GM12875 (cell line): ENCODE data around the gene BCAS3.

Source experiments
- H3K4me3 ChIP-seq: one replicate; pipeline ENCODE4 v1.5.1; 2011; ENCODE audit warnings: low read depth, low read length, control low read depth
- CTCF ChIP-seq: IDR thresholded peaks from 2 replicates; pipeline ENCODE4 v1.5.1; 2011; ENCODE audit warnings: low read depth, mild to moderate bottlenecking, control low read depth, inconsistent platforms, low read length, moderate library complexity, borderline replicate concordance; ENCODE audit not compliant: insufficient read depth

The BCAS3 gene

GRCh38 chr17:61404663-61404912, 726.9 kb downstream of the BCAS3 start:
- TF ChIP-seq CTCF = no peak
- H3K4me3 ChIP-seq = no peak overlapping the region

- TF ChIP-seq CTCF = no peak
- H3K4me3 ChIP-seq = no peak overlapping the region
Measured at GRCh38 chr17:61404913-61405685, 727.4 kb downstream of the BCAS3 start.

GRCh38 chr17:61405686-61406536, 728.3 kb downstream of the BCAS3 start:
- TF ChIP-seq CTCF = no peak
- no peak overlapping the region for H3K4me3 ChIP-seq

GRCh38 chr17:61406537-61406845, 728.8 kb downstream of the BCAS3 start:
- no peak overlapping the region for H3K4me3 ChIP-seq
- no peak for TF ChIP-seq CTCF

- no peak overlapping the region for H3K4me3 ChIP-seq
- no peak for TF ChIP-seq CTCF
Measured at GRCh38 chr17:61406971-61407911, 729.6 kb downstream of the BCAS3 start.

GRCh38 chr17:61408151-61409041, 730.7 kb downstream of the BCAS3 start:
- no peak for TF ChIP-seq CTCF
- H3K4me3 ChIP-seq = no peak overlapping the region
